NCI-H1092 treated with DMSO at 0.1 percent for 48 hours (cell line): ENCODE data around the gene TMEM129.

ENCODE experiments used
- DNase-seq: peaks from one replicate; lab custom pipeline; 2025; lab: John Stamatoyannopoulos, UW

TMEM129 gene, protein sequence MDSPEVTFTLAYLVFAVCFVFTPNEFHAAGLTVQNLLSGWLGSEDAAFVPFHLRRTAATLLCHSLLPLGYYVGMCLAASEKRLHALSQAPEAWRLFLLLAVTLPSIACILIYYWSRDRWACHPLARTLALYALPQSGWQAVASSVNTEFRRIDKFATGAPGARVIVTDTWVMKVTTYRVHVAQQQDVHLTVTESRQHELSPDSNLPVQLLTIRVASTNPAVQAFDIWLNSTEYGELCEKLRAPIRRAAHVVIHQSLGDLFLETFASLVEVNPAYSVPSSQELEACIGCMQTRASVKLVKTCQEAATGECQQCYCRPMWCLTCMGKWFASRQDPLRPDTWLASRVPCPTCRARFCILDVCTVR

DNA sequence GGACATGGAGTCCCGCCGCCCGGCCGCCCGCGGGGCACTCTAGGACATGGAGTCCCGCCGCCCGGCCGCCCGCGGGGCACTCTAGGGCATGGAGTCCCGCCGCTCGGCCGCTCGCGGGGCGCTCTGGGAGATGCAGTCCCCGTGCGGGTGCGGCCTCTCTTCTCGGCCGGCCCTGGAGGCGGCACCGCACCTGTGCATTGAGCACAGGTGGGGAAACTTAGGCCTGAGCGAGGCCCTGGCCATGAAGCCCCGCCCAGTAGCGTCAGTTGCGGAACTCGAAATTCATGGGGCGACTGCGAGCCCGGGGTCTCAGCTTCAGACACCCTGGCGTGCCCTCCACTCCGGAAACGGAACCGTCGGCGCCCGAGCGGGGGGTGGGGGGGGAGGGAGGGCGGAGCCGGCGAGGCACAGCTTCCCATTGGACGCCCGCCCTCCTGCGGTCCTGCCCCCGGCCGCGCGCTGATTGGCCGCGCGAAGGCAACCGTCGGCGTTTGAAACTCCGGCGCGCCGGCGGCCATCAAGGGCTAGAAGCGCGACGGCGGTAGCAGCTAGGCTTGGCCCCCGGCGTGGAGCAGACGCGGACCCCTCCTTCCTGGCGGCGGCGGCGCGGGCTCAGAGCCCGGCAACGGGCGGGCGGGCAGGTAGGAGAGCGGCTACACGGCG lies at the start of gene TMEM129, which contains the start of gene TACC3:
Gene TMEM129, minus strand, starts transcription at position 321 of the 663 bp plus-strand sequence. CDS start 486 bp downstream, outside the sequence.
Gene TACC3, plus strand, starts transcription at position 519 of the 663 bp plus-strand sequence. CDS start 1,901 bp downstream, outside the sequence.
- peak; percentile 94 for DNase-seq

DNA sequence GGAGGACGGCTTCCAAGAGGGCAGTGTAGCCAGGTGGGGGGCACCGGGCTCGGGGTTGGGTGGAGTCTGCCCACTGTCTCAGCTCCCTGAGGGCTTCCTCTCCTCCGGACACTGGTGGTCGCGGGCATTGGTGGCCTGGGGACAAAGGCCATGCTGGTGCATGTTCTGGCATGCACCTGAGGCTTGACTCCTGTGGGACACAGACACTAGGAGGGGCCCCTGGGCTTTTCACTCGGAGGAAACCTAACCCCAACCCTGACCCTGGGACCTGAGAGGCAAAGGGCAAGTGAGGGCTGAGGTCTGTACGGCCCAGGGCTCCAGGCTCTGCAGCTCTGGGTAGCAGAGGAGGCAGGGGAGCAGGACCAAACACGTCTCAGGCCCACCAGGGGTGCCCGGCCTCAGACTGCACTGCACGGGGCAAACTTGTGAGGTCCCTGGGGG lies 49.7 kb upstream of the TMEM129 start:
- no peak for DNase-seq

DNA sequence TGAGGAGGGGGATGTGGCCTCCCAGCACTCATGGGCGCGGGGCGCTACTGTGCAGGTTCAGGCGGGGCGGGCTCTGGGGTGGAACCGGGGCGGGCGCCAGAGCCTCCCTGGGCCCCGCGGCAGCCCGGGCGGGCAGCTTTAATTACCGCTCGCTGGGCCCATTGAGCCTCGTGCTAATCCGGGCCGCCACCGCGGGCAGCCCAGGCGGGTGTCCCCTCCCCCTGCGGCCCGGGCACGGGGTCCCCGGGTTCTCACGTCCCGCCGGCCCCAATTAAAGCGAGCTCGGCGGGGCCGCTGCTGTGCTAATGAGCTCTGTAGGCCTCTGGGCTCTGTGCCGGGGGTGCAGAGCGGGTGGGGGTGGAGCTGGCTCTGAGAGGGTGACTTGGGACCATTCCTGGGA lies 49.1 kb upstream of the TMEM129 start:
- DNase-seq = no peak

DNA sequence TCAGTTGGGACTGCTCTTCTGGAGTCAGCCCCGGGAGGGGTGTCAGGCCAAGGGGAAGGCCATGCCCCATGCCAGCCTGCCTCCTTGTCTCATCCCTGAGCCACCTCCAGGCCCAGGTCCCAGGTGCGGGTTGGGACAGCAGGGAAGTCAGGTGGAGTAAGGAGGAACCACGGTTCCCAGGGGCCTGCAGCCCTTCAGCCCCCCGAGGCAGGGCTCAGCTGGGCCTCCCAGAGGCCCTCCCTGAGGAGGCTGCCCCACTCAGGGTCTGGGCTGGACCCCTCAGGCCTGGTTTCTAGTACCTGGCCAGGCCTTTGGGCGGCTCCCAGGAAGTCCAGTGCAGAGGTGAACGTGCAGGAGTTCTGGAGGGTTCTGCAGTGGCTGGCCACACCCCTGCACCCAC lies 48.6 kb upstream of the TMEM129 start:
- no peak for DNase-seq

DNA sequence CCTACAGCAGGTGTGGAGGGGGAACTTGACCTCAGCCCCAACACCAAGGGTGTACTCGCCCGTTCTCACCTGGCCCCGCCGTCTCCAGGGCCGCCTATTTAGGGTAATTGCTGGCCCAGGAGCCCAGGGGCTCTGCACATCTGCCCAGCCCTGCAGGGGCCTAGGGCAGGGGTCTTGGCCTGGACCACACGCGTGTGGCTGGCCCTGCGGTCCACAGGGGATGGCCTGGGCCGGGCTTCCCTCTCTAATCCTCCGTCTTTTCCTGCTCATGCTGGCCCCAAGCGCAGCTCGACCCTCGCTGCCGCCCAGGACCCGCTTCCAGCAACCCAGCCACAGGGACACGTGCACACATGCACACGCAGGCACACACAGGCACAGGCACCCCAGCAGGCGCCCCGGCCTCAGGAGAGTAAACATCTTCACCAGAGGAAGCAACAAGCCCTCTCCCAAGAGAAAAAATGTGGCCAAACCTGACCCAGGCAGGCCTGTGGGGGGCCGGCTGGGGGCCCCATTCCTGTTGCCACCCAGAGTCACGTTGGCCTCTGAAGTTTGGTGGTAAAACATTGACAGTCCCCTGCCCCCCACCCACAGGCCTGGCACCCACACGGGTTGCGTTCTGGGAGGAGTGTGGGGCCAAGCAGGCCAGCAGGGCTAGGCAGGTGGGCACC lies 47.4 kb upstream of the TMEM129 start:
- no peak for DNase-seq

DNA sequence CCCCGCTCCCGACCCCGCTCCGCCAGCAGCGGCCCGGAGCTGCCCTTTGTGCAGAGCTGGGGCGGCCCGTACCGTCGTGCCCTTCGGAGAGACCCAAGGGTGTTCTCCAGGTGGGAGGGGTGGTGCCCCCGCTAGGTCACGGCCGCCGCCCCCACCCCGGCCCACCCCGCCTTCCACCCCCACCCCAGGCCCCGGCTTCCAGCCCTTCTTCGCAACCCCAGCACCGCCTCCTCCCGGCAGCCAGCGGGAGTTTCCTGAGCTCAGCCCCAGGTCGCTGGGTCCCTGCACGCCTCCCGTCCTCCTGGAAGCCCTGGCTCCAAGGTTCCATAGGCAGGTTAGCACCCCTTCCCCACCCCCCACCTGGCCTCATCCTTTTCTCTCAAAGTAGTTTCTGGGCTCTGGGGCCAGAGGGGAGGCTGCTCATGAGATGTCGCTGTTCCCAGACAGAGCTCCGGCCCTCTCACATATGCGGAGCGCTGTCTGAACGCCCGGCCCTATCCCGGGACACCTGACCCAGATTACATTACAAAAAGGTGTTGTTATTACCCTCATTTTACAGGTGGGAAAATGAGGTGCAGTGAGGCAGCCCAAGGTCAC lies 46.7 kb upstream of the TMEM129 start:
- no peak for DNase-seq

DNA sequence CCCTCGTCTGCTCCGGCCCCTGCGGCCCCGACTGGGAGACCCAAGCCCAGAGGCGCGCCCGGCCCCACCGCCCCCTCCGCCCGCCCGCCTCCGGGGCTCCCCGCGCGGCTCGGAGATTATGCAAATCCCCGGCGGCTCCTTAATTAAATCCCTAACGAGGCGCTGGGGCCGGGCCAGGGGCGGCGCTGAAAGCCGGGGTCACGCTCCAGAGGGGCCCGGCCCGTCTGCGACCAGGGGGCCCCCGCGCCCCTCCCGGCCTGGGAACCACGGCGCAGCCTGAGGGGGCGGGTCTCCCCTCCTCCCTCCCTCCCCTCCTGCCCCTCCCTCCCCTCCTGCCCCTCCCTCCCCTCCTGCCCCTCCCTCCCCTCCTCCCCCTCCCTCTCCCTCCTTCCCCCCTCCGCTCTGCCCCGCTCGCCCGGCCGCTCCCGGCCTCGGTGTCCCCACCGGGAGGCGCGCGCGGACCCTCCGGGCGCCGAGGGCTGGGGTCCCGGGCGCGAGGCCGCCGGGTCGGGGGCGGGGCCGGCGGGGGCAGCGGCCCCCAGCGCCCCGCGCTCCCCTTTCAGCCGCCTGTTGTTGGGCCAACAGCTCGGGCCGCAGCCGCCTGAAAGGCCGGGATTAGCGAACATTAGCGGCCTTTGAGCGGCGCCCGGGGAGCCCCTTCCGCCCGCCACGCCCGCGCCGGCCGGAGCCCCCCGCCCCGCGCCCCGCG lies 46.1 kb upstream of the TMEM129 start:
- DNase-seq = no peak

DNA sequence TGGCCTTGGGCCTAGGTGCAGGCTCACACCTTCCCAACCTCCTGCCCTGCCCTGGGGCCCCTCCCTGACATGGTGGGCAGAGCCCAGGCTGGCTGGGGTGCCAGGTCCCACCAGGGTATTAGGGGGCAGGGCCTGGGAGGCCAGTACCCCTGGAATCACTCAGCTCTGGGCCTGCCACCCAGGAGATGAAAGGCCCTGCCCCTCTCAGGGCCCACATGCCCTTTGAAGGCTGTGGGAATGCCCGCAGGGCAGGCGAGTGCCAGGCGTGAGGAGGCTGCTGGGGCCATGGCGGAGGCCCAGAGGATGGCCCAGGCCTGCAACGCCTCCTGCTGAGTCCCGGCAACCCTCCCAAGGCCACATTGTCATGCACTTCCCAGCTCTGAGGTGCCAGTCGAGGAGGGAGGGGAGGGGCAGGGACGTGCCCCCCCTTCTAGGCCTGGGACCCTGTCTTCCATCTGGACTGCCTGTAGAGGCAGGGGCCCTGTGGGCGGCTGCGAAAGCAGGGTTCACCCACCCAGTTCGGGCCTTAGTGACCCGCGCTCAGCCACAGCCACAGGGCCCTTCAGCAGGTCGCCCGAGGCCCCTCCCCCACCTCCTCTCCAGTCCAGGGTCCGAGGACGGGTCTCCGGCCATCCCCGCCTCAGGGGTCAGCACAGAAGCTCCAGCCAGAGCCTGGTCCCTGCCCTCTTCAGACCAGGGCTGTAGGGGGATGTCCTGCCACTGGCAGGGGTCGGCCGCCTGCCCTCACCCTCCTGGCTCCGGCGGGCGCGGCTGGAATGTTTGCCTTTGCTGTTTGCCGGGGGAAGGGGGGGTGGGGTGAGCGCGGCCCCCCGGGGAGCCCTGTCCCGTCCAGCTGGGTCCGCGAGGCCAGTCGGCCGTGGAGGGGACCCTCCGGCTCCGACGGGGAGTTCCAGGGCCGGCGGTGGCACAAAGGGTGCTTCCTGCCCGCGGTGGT lies 45.3 kb upstream of the TMEM129 start:
- DNase-seq = no peak

DNA sequence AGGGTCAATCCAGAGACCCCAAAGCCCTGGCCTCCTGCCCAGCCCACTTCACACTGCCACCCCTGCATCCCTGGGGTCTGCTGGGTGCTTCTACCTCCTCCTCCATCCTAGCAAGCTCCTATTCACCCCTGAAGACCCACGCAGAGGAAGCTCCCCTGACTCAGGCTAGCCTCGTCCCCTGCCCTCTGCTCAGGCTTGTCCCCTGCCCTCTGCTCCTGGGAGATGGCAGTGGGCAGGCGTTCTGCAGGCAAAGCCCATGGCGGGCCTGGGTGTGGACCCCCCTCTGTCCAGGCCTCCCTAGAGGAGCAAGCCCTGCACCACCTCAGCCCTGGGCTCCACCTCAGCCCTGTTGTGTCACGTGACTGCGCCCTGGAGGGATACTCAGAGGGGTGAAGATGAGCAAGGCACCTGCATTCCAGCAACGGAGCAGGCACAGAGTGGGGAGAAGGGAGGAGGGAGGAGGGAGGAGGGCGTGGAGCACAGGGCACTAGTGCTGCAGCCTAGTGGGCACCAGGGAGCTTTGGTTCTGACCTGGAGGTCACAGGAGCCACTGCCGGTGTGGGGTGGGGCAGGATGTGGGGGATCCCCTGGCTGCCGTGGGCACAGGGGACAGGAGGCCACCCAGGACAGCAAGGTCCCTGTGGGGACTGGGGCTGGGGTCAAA lies 44.4 kb upstream of the TMEM129 start:
- no peak for DNase-seq

DNA sequence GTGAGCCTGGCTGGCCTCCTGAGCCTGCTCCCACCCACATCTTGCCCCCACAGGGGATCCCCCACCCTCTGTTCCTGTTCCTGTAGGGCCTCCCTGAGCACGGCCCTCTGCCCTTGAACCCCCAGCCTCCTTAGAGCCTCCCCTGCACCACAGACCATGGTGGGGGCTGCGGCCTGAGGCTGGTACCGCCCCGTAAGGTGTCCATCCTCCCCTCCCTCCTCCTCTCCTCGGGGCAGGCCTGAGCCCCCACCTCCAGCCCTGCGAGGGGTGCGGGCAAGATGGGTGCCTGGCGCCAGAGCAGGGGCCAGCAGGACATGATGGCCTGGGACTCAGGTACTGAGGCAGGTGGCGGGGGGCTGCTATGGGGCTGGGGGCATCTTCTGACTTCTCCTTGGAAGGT lies 43.5 kb upstream of the TMEM129 start:
- no peak for DNase-seq

DNA sequence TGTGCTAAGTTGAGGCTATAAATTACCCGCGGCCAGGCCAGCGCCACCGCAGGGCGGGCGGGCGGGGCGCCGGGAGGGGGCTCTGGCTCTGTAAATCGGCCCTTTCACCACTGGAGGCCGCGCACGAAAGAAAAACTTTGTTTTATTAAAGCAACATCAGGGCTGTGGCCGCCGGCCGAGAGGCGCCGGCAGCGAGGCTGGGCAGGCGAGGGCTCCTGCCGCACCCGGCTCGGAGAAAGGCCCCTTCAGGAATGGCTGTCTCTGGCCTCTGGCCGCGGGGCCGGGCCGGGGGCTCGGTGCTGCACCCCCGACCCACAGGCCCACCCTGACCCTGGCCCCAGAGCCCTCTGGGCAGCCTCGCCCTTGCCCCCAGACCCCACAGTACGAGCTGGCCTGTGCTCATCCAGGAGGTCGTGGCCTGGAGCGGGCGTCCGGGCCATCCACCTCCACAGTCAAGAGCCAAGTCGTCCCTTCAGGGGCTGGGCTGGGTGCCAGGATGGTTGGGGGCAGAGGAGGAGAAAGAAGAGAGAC lies 42.5 kb upstream of the TMEM129 start:
- DNase-seq = no peak

DNA sequence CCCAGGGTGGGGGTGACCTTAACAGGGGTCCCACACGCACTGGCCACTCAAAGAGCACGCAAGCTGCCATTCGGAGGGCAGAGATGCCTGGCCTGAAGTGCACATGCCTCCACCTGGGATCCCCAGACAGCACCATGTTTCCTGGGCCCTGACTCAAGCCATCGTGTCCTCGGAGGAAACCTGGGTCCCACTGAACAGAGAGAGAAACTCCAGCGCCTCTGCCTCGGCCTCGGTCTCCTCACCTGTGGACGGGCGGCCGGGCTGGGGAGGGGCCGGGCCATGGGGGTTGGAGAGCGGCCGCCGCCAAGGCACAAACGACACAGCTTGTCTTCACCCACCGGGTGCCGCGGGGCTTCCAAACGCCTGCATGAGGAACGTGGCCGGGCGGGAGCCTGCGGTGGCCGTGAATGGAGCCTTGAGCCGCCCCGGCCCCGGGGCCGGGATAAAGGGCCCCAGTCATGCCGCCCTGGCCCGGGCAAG lies 42.0 kb upstream of the TMEM129 start:
- DNase-seq = no peak

DNA sequence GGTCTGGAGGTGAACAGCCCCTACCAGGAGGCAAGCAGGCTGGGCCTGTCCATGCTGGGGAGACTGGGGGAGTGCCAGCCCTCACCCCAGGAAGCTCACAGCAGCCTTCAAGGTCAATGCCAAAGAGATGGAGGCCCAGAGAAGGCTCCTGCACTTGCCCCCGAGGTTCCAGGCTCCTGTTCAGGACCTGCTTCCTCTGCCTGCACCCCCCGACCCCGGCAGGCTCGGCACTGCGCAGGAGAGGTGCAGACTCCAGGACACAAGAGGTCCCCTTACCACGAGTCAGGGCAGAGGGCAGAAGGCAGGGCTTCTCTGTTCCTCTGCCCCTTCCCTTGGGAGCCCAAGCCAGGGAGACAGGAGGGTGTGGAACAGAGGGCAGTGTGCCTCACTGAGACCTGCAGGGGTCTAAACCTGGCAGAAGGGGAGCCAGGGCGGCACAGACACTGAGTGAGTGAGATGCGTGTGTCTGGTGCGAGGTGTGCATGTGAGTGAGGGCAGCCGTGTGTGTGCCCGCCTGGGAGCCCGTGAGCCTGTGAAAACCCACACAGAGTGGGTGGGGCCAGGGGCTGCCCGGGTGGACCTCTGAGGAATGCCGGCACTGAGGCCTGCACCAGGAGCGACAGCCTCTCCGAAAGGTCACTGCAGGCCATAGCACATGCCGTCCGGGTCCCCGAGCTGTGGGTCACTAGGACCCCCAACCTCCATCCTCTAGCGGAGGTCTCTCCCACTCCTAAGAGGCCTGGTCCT lies 41.3 kb upstream of the TMEM129 start:
- no peak for DNase-seq

DNA sequence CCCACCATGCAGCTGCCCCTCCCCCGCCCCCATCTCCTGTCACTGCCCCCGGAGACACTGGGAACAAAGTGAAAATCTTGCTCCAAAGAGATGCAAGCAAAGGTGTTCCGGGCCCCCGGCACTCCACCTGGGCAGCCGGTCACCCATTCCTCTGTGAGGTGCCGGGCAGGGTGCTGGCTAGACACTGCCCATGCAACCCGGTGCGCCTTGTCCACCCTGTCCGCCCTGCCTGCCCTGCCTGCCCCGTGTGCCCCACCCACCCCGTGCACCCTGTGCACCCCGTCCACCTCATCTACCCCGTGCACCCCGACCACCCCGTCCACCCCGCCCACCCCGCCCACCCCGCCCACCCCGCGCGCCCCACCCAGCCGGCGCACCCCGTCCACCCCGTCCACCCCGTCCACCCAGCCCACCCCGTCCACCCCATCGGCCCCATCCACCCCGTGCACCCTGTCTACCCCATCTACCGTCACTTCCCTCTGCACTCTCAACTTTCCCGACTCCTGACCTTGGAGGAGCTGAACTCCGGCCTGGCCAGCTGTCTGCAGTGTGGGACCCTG lies 40.1 kb upstream of the TMEM129 start:
- no peak for DNase-seq

DNA sequence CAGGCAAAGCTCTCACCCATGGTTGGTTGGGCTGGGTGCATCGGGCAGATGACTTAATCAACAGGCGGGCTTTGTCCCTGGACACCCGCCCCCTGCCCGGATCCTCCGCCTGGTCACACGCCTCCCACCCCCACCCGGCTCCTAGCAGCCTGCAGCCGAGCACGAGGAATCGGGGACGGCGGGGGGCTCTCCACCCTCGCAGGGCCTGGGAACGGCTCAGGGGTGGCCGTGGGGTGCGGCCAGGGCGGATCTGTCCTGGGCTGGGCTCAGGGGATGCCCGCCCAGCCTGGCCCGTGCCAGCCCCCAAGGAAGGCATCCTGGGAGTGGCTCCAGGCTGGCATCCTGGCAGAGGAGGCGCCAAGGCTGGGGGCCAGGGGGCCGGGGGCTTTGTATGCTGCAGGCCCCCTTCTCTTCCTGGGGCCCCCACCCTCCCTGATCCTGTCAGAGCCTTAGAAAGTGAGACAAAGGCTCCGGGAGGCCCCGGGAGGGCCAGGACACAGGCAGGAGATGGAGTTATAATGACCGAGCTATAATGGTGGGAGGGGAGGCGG lies 39.5 kb upstream of the TMEM129 start:
- DNase-seq = no peak

DNA sequence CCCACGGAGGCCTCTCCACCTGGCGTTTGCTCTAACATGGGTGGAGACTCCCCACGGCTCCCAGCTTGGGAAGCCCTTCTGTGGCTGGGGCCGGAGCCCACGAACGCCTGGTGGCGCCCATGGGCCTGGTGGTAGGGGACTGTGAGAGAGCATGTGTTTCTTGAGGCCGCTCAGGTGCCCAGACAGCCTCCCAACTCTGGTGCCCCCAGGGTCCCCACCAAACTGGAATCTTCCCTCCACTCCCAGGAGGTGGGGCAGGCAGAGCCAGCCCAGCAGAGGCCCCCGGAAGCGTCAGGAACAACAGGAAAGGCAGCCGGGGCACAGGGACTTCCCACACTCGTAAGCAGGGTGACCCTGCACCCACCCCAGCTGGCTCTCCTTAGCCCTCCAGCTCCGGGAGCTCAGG lies 38.7 kb upstream of the TMEM129 start:
- DNase-seq = no peak

DNA sequence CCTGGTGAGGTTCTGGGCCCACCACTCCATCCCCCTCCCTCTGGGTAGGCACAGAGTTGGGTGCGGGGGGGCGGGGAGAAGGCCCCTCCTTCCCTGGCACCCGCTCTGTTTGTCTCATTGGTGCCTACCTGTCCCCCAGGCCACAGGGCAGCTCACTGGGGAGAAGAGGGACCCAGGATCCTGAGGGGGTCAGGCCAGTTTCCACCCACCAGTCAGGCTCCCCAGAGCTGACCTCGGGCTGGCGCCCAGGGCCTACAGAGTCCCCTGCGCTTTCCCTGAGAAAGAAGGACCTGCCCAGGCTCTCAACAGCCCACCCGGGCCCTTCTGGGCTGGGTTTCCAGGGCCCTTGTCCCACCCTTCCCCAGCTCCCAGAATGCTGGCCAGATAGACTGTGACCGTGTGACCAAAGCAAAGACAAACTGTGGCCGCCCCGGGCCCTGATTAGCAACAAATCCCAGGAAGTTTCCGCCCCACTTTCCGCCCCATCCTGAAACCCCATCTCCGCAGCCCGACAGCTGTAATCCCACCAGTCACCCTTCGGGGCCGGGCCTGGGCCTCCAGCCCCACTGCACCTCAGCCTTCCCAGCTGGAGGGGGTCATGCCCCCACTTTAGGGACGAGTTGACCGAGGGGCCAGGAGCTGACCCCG lies 38.2 kb upstream of the TMEM129 start:
- DNase-seq = no peak
